Lung (tissue), 16 donors: ENCODE results near the gene KRTAP9-2. TPM values are rescaled to one million over a fixed set of nuclear protein-coding genes. Genes with fewer than 3 reads are reported as not detected.
"Not testable (repeated sequence)": the region's sequence is repeated elsewhere in the genome, so short reads cannot be mapped to it uniquely, and the experiment has no call there.

ENCODE experiments used
- ATAC-seq: fragments of 200-7000 bp; cut with Tn5 transposase; one replicate; pipeline ENCODE4 v1.9.1; 2020; ENCODE audit warnings: moderate number of reproducible peaks; ENCODE audit not compliant: insufficient read depth, low FRiP score
- DNase-seq, 3 donors: peaks; one replicate each; pipeline ENCODE4 v3.0.0-alpha.2; 2013 to 2017
- H3K27ac ChIP-seq, 2 donors: one replicate each; pipeline ENCODE4 v1.5.1; 2013; ENCODE audit warnings: mild to moderate bottlenecking in 2 of 2, moderate library complexity in 2 of 2, control low read depth in 1 of 2, inconsistent platforms in 1 of 2, low read depth in 1 of 2, low read length in 1 of 2
- H3K27me3 ChIP-seq, 3 donors: one replicate each; pipeline ENCODE4 v1.5.1; 2013; ENCODE audit warnings: low read length in 2 of 3; ENCODE audit not compliant: control insufficient read depth in 3 of 3, insufficient read depth in 3 of 3
- H3K36me3 ChIP-seq, 4 donors: one replicate each; pipeline ENCODE4 v1.5.1; 2013; ENCODE audit warnings: low read length in 4 of 4, mild to moderate bottlenecking in 1 of 4, moderate library complexity in 1 of 4; ENCODE audit not compliant: control insufficient read depth in 4 of 4, insufficient read depth in 4 of 4
- H3K4me1 ChIP-seq, 5 donors: one replicate each; pipeline ENCODE4 v1.5.1; 2013; ENCODE audit warnings: low read length in 5 of 5, mild to moderate bottlenecking in 2 of 5, moderate library complexity in 1 of 5; ENCODE audit not compliant: control insufficient read depth in 5 of 5, insufficient read depth in 5 of 5
- H3K4me3 ChIP-seq: one replicate; pipeline ENCODE4 v1.5.1; 2013; ENCODE audit warnings: mild to moderate bottlenecking, control low read depth, moderate library complexity
- H3K9ac ChIP-seq, 2 donors: one replicate each; pipeline ENCODE4 v1.5.1; 2013; ENCODE audit warnings: low read length in 2 of 2, control low read depth in 1 of 2; ENCODE audit not compliant: insufficient read depth in 1 of 2
- H3K9me3 ChIP-seq, 4 donors: one replicate each; pipeline ENCODE4 v1.5.1; 2013; ENCODE audit warnings: low read length in 3 of 4, mild to moderate bottlenecking in 1 of 4, moderate library complexity in 1 of 4; ENCODE audit not compliant: control insufficient read depth in 4 of 4, insufficient read depth in 3 of 4
- WGBS, 2 donors: extraction: QIAGEN DNeasy Blood & Tissue Kit; methylation state at CpG; one replicate each; pipeline ENCODE4 v1.1.7; 2013; 5-methylcytosine and 5-hydroxymethylcytosine counted together
- long read RNA-seq, 5 donors: transcript quantifications; one replicate each; lab custom pipeline, GENCODE V29; 2026
- polyA plus RNA-seq, 2 donors: library from polyadenylated mRNA; stranded (reverse); fragments of 200-250 nt; gene quantifications; one replicate each; pipeline ENCODE4 v1.2.1, GENCODE V29; 2013
- total RNA-seq, 2 donors: library from RNA; depleted of rRNA in 1 of 2; stranded (reverse); fragments of >200 nt in 1 of 2; gene quantifications; one replicate each; pipeline ENCODE4 v1.2.1, GENCODE V29; 2014 to 2021
- TF ChIP-seq, protein P1 (sequence below): IDR thresholded peaks from 2 replicates; pipeline ENCODE4 v1.5.1; 2012; ENCODE audit warnings: mild to moderate bottlenecking; ENCODE audit errors: control extremely low read depth, extremely low read depth
- donor health status: control.
- donor health status: control.
- donor health status: Bipolar disorder and iron deficiency.
- donor health status: healthy.
- donor health status: DM: yes; HTN: yes; CAD: no.

The KRTAP9-2 gene, protein sequence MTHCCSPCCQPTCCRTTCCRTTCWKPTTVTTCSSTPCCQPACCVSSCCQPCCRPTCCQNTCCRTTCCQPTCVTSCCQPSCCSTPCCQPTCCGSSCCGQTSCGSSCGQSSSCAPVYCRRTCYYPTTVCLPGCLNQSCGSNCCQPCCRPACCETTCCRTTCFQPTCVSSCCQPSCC
- total RNA-seq, result not detected
- not detected for polyA plus RNA-seq
- long read RNA-seq, donor 1, result 0 reads
- long read RNA-seq, donor 2, result 0 reads
- long read RNA-seq, donor 3, result 0 reads
- long read RNA-seq, donor 4, result 0 reads
- long read RNA-seq, donor 5, result 0 reads

DNA sequence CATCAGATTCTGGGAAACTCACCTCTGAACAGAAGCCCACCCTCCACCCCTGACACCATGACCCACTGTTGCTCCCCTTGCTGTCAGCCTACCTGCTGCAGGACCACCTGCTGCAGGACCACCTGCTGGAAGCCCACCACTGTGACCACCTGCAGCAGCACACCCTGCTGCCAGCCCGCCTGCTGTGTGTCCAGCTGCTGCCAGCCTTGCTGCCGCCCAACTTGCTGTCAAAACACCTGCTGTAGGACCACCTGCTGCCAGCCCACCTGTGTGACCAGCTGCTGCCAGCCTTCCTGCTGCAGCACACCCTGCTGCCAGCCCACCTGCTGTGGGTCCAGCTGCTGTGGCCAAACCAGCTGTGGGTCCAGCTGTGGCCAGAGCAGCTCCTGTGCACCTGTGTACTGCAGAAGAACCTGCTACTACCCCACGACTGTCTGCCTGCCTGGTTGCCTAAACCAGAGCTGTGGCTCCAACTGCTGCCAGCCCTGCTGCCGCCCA lies at the start of gene KRTAP9-2:
KRTAP9-2 (plus strand) TSS at position 51 of the 498 bp plus-strand sequence; CDS start at position 58, 7 bp downstream.
- not testable (repeated sequence) for H3K9me3 ChIP-seq

DNA sequence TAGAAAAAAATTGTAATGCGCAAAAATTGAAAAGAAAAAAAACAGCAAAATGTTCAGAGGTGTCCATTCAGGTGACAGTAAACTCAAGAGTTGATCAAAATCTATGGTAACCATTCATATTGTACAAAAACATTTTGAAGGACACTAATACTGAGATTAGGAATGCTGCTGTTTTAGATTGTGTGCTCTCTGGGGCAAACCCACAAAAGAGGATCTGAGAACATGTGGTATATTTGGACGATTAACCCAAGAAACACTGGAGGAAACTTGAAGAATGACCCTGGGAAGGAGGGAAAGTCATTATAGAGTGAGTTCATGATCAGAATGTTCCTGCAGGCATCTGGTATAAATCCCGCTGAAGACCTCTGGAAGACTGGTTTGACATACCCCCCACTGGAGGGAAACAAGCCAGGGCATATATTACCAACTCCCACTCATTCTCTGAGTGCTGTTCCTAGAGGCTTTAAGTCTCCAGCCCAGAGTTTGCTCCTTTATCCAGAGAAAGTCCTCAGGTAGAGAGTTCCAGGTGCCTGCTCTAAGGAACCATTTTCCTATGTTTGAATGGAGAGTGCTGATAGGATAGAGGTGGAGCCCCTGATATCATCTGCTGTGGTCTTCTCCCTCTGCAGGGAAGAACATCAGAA lies 49.6 kb upstream of the KRTAP9-2 start:
- TF ChIP-seq, protein P1, sequence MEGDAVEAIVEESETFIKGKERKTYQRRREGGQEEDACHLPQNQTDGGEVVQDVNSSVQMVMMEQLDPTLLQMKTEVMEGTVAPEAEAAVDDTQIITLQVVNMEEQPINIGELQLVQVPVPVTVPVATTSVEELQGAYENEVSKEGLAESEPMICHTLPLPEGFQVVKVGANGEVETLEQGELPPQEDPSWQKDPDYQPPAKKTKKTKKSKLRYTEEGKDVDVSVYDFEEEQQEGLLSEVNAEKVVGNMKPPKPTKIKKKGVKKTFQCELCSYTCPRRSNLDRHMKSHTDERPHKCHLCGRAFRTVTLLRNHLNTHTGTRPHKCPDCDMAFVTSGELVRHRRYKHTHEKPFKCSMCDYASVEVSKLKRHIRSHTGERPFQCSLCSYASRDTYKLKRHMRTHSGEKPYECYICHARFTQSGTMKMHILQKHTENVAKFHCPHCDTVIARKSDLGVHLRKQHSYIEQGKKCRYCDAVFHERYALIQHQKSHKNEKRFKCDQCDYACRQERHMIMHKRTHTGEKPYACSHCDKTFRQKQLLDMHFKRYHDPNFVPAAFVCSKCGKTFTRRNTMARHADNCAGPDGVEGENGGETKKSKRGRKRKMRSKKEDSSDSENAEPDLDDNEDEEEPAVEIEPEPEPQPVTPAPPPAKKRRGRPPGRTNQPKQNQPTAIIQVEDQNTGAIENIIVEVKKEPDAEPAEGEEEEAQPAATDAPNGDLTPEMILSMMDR, result no peak
- ATAC-seq (no peak), DNase-seq (no peak)
- H3K36me3 ChIP-seq, result no peaks in the 10 kb centered on the region
- no peak overlapping the region for H3K9ac ChIP-seq
- no peak overlapping the region for H3K27ac ChIP-seq
- H3K4me1 ChIP-seq, result no peaks in the 10 kb centered on the region
- H3K9me3 ChIP-seq, result peaks cover 0 to 5% (median 0%) of the 10 kb centered on the region in 4 donors
- 79 to 87% methylated on average over 3 of the region's 3 CpGs for WGBS, 2 donors
- H3K4me3 ChIP-seq, result no peak overlapping the region
- no peaks in the 10 kb centered on the region for H3K27me3 ChIP-seq

More for the DNA sequence above, at the start of gene KRTAP9-2:
- not testable (repeated sequence) for DNase-seq, H3K4me3 ChIP-seq, H3K9ac ChIP-seq, H3K4me1 ChIP-seq, ATAC-seq, H3K27me3 ChIP-seq, H3K36me3 ChIP-seq, H3K27ac ChIP-seq
- WGBS, 2 donors, result 63 to 92% methylated on average over 2 to 3 of the region's 4 CpGs

DNA sequence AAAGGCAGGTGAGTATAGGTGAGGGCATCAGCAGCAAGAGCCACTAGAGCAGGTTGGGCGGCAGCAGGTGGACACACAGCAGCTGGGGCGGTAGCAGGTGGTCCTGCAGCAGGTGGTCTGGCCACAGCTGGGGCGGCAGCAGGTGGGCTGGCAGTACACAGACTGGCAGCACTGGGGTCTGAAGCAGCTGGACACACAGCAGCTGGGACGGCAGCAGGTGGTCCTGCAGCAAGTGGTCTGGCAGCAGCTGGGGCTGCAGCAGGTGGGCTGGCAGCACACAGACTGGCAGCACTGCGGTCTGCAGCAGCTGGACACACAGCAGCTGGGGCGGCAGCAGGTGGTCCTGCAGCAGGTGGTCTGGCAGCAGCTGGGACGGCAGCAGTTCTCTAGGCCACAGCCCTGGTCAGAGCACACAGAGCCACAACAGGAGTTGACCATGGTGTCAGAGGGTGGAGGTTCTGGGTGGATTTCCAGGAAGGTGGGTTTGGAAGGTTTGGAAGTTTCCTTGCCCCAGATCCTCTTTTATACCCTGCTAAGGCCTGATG lies 48.6 kb upstream of the KRTAP9-2 start, which contains the start of gene KRTAP4-2:
KRTAP4-2 (minus strand) TSS at position 495 of the 545 bp plus-strand sequence; CDS start at position 438, 57 bp downstream.
- Histone ChIP-seq H3K4me3 (no peak within 1 kb of the TSS), H3K9ac (no peak within 1 kb of the TSS), H3K4me1 (no peaks in the 10 kb centered on the region), H3K36me3 (no peaks in the 10 kb centered on the region), H3K27ac (no peak within 1 kb of the TSS), H3K27me3 (no peaks in the 10 kb centered on the region), H3K9me3 (peaks cover 0 to 3% (median 0%) of the 10 kb centered on the region in 4 donors)
- DNase-seq, result no peak
- ATAC-seq, result no peak
- TF ChIP-seq, protein P1, result no peak
- 93% methylated on average over 7 of the region's 7 CpGs for WGBS, 2 donors

DNA sequence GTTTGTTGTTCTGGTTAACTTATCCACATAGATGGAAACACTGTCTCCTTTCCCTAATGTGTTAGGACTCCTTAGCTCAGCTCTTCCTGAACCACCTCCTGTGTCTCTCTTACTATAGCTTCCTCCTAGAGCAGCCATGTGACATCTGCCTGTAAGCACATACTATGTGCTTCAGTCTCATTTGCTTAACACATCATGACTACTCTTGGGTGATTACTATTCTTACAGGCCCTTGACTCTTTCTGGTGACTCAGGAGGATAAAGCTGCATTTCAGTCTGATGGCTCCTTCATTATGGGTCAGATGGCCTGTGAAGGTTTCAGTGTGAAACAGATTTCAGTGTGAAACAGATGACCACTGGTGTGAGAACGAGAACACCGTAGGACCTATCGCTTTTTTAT lies 48.1 kb upstream of the KRTAP9-2 start:
- peaks cover 0 to 3% (median 0%) of the 10 kb centered on the region in 4 donors for H3K9me3 ChIP-seq
- TF ChIP-seq, protein P1, result no peak
- WGBS, 2 donors, result 93 to 96% methylated on average over 3 of the region's 3 CpGs
- H3K27me3 ChIP-seq, result no peaks in the 10 kb centered on the region
- no peaks in the 10 kb centered on the region for H3K36me3 ChIP-seq
- no peak overlapping the region for H3K27ac ChIP-seq
- H3K9ac ChIP-seq, result no peak overlapping the region
- no peak overlapping the region for H3K4me3 ChIP-seq
- DNase-seq, result no peak
- no peak for ATAC-seq
- no peaks in the 10 kb centered on the region for H3K4me1 ChIP-seq
